ENCODE data around the gene DNAJA3.

DNAJA3 gene

DNA sequence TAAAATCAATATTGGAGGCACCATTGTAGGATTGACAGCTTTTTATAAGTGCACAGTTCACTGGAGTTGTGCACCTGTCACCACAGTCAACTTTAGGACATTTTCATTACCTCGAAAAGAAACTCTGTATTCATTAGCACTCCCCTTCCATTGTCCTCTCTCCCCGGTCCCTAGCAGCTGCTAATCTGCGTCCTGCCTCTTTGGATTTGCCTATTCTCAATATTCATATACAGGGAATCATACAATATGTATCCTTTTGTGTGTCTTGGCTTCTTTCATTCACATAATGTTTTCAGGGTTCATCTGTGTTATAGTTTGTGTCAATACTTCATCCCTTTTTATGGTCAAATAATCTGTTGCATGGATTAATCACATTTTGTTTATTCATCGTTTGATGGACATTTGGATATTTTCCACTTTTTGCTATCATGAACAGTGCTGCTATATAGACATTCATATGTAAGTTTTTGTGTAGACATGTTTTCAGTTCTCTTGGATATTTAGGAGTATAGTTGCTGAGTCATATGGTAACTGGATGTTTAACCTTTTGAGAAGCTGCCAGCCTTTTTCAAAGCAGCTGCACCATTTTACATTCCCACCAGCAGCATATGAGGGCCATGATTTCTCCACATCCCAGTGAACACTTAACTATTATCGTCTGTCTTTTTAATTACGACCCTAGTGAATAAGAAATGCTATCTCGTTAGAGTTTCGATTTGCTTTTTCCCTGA lies 9.8 kb downstream of the DNAJA3 start:
- DNase-seq = no peak

DNA sequence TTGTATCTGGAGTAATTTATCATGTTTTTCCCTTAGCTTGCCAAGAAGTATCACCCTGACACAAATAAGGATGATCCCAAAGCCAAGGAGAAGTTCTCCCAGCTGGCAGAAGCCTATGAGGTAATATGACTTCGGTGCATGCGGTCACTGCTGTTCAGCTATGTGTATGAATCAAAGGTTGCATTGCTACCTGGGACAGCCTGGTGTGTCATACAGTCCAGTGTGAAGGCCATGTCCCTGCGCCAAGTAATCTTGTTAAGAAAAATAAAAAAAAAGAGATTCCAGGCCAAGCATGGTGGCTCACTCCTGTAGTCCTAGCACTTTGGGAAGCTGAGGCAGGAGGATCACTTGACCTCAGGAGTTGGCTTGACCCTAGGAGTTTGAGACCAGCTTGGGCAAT lies 11.7 kb downstream of the DNAJA3 start:
- DNase-seq = no peak

DNA sequence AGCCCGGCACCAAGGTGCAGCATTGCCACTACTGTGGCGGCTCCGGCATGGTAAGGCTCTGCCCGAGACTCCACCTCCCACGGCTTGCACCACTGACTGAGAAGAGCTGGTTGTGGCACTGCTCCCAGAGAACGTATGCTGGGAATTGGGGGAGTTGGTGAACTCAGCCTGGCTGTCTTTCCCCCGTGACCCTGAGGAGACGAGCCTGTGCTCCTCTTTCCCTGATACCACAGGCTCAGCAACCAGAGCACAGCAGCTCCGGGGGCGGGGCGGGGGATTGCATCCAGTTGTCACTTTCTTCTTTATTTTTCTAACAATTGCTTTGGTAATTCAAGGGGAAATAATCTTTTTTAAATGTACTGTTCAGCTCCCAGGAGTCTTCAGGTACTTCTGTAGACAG lies 16.7 kb downstream of the DNAJA3 start:
- DNase-seq = no peak

DNA sequence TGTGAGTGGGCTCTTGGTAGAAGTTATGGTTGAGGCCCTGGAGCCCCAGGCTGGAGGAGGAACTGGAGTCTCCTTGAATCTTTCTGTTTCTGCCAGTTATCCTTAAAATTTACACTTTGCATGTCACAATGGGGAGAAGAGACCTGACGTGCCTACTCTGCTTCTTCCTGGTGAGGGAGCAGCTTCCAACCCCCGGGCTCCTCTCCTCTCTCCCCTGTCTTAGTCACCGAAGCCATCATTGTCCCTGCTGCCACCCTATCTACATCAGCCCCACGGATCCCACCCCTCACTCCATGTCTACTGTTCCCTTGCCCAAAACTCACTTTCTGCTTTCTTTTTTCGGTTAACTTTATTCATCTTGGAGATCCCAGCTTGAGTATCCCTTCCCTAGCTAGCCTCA lies 17.6 kb downstream of the DNAJA3 start:
- no peak for DNase-seq

DNA sequence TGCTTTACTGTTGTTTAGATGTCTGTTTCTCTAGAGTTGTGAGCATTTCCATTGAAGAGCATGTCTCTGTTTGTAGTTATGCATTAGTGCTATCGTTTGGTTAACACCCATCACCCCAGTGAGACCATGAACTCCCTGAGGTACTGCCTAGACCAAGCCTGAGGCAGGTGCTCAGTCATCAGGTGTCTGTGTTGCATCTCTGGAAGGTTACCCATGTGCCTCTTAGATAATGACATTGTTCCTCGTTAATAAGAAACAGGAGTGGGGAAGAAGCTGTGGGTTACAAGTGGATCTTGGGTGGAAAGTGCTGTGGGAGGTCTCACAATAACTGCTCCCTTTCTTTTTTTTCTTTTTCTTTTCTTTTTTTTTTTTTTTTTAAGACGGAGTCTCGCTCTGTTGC lies 18.3 kb downstream of the DNAJA3 start:
- no peak for DNase-seq

DNA sequence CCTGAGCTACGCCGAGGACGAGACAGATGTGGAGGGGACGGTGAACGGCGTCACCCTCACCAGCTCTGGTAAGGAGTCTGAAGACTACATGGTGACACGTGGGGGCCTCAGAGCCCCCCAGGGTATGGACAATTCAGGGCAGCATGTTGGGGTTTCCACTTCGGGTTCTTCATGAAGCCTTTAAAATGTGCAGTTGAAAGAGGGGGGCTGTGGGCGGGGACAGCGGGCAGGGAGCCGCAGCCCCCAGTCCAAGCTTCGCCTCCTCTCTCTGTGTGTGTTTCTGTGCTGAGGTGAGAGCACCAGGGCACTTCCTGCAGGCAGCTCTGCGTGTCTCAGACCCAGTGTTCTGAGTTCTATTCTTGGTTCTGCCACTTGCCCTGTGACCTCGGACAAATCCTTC lies 24.8 kb downstream of the DNAJA3 start:
- no peak for DNase-seq

DNA sequence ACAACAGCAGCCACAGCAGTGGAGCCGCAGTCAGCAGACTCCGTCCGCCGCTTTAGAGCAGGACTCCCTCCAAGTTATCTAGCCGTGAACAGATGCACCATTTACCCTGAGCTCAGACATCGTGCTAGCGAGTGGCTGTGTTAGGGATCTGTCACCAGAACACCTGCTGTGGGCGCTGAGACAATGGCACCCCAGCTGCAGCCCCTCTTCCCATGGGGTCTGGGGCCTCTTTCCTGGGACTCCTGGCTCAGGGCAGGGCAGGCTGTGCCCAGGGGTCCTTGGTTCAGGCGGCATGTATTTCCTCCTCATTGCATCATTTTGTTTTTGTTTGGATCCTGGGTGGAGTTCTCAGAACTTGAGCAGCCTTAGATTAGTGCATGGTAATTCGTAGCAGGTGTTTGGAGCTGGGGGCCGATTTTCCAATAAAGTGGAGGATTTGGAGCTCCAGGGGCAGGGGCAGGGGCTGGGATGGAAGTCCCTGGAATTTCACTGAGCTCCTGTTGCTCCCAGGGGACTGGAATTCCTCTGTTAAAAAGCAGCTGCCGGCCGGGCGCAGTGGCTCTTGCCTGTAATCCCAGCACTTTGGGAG lies 25.4 kb downstream of the DNAJA3 start:
- DNase-seq = no peak

DNA sequence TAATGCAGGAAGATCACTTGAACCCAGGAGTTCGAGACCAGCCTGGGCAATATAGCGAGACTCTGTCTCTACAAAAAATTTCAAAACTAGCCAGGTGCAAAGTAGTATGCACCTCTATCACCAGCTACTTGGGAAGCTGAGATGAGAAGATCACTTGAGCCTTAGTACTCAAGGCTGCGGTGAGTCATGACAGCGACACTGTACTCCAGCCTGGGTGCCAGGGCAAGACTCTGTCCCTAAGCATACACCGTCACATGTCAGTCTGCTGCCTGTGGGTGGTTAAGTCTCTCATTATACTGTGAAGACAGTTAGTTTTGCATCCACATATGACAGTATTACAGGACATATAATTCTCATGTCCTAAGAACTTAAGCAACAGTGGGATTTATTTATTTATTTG lies 27.0 kb downstream of the DNAJA3 start:
- DNase-seq = no peak

DNA sequence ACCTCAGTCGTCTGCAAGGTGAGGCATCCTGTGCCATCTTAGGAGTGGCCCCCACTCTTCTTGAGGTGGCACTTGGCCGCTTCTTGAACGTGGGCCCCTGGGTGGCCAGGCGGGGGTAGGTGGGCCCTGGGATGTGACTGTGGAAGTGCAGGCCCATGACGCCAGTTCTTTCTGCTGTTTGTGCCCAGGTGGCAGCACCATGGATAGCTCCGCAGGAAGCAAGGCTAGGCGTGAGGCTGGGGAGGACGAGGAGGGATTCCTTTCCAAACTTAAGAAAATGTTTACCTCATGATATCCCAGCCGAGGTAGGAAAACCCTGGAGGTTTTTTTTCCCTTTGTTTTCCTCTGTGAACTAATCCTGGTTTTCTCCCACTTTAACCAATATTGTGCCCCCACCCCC lies 29.0 kb downstream of the DNAJA3 start:
- DNase-seq = no peak

DNA sequence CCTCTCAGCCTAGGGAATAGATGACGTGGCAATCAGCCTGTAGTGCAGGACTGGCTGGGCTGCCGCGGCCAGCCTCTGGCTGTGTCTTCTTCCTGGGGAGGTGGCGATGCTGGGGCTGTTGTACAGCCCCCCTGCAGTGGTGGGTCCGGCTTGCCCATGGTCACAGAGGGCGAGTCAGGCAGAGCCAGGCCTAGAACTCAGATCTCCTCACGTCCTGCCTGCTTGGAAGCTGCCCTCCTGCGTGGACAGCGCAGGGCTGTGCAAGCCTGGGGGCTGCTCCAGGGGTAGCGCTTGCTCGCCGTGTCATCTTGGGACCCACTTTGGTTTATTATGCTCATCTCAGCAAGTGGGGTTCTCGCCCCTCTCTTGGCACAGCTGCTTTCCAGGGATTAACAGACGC lies 29.4 kb downstream of the DNAJA3 start:
- DNase-seq = no peak

DNA sequence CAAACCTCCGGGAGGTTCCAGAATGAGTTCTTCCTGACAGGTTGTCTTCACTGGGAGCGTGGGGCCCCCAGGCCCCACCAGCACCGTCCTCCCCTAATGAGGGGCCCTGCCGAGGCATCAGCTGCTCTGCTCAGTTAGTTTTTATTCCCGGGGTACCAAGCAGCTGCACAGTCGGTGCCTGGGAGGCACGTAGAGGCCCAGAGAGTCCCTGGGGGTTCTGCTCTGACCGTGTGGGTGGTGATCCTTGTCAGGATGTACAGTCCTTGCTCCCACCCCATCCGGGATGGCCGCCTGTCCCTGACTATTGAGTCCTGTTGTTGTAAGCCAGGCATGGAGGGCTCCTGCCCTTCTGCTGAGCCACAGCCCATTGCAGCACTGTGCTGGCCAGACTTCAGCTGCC lies 30.3 kb downstream of the DNAJA3 start:
- no peak for DNase-seq

DNA sequence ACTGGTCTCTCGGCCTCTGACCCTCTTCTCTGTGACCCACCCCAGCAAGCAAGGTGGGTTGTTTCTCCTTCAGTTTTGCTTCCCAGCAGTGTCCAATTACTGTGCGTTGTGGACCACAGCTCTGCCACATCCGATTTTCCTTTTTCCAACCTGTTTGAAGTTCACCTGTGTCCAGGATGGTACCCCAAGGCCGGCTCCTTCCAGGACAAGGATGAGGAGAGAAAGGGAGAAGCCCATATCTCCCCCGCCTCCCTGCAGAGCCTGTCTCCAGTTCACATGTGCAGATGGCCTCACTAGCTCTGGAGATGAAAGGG lies 35.2 kb downstream of the DNAJA3 start:
- DNase-seq = no peak

DNA sequence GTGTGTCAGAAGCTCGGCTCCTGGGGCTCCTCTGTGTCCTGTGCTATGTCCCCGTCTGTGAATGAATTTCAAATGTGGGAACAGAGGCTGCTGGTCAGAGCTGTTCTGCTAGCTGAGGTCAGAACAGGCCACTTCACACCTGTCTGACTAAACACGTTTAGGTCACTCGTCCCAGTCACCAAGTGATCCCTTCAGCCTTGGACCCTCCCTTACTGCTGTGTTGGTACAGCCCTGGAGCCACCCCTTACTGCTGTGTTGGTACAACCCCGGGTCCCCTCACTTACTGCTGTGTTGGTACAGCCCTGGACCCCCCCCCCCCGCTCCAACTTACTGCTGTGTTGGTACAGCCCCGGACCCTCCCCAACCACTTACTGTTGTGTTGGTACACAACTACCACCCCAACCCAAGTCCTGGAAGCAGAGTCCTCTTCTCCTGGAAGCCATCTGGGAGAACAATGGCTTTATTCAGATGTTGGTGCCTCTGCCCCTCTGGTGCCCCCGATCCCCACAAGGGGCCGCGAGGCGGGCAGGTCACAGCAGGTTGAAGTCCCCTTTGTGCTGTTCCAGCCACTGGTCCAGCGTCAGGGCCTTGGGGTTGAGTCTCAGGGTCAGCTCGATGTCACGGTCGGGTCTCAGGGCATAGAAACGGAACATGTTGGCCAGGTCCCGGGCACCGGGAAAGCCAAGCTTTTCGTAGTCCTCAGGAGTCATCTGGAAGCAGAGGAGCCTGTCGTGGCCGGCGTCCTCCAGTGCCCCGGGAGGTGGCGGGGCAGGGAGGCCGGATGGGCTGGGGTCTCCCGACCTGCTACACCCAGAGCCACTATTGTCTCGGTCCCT lies 35.8 kb downstream of the DNAJA3 start:
- DNase-seq = no peak

DNA sequence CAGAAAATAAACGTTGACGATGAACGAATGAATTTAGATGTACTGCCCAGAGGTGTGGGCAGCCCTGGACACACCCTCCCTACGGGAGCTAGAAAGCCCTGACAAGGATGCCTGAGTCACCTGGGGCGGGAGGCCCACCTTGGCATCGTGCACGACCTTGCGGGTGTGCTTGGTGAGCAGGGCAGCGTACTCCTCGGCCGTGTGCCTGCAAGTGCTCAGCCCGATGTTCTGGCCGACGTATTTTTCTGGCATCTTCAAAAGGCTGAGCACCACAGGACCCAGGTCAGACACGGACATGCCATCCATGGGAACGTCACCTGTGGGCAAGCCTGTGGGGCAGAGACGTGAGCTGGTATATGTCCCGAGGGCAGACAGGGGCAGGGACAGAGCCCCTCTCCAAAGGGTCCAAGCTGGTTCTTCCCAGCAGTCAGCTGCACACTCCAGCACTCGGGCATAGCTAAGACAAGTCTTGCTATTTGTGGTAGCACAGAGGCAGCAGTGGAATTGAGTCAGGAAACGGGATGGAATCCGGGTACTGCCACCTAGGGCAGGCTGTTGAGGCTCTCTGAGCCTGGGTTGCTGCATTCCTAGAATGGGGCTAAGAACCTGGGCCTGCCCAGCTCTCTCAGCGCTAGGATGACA lies 38.0 kb downstream of the DNAJA3 start:
- no peak for DNase-seq

DNA sequence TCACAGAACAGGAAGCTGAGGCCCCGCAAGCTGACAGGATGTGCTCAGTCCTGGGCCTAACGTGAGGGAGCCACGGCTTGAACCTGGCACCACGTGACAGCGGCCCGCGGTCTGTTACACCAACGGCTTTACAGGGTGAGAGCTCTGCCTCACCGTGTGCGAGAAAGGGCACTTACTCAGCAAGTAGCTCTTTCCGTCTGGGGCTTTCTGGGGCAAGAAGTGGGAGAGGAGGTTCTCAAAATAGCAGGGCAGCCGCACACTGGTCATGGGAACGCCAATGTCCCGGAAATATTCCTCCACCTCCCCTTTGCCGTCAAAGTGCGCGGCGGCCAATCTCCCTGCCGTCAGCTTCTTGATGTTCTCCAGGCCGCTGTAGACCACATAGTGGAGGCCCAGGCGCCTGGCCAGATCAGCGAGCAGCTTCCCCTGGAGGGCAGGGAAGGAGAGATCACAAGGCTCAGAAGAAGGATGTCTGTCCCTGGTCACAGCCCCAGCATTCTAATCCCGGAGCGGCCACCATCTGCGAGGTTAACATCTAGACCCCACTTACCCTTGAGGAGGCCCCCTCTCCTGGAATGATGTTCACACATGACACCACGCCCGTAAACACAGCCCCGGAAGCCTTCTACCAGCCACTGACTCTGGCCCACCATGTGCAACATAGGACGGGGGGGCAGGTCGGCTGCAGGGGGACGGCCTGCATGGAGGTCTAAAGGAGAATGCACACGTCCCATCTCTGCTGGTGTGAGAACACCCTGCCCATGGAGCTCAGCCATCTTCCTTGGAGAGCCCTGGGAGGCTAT lies 40.5 kb downstream of the DNAJA3 start:
- DNase-seq = no peak

DNA sequence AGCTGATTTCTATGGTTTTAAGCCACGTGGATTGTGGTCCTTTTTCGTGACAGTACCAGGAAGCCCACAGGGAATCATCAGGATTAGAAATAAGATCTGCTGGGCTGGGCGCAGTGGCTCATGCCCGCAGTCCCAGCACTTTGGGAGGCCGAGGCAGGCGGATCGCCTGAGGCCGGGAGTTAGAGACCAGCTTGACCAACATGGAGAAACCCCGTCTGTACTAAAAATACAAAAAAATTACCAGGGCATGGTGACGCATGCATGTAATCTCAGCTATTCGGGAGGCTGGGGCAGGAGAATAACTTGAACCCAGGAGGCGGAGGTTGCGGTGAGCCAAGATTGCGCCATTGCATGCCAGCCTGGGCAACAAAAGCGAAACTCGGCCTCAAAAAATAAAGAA lies 42.2 kb downstream of the DNAJA3 start:
- no peak for DNase-seq

DNA sequence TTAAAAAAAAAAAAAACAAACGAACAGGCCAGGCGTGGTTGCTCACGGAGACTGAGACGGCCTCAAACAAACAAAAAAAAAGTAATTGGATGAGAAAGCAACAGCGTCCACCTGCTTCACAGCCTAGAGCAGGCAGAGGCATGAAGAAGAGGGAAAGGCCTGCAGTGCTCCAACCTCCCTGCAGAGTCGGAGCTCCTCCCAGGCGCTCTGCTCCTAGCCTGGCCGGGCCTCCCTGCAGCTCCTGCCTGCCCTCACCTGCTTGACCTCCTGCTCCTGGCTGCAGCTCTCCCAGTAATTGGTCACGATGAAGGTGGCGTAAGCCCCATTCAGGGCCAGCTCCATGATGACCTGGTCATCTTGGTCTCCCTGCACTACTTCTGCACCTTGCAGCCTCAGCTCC lies 43.3 kb downstream of the DNAJA3 start:
- DNase-seq = no peak

DNA sequence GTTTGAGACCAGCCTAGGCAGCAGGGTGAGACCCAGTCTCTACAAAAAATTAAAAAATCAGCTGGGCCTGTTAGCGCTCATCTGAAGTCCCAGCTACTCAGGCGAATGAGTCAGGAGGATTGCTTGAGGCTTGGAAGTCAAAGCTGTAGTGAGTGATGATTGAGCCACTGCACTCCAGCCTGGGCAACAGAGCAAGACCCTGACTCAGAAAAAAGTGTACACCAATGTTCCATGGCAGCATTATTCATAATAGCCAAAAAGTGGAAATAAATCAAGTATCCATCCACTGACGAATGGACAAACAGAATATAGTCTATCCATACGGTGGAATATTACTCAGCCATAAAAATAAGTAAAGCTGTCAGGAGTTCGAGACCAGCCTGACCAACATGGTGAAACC lies 46.2 kb downstream of the DNAJA3 start:
- no peak for DNase-seq

DNA sequence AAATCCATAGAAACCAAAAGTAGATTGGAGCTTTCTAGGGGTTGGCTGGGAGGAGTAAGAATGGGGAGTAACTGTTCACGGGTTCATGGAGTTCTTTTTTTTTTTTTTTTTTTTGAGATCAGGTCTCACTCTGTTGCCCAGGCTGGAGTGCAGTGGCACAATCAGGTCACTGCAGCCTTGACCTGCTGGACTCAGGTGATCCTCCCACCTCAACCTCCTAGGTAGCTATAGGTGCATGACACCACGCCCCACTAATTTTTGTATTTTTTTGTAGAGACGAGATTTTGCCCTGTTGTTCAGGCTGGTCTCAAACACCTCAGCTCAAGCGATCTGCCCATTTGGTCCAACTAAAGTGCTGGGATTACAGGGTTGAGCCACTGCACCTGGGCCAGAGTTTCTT lies 47.2 kb downstream of the DNAJA3 start:
- no peak for DNase-seq

DNA sequence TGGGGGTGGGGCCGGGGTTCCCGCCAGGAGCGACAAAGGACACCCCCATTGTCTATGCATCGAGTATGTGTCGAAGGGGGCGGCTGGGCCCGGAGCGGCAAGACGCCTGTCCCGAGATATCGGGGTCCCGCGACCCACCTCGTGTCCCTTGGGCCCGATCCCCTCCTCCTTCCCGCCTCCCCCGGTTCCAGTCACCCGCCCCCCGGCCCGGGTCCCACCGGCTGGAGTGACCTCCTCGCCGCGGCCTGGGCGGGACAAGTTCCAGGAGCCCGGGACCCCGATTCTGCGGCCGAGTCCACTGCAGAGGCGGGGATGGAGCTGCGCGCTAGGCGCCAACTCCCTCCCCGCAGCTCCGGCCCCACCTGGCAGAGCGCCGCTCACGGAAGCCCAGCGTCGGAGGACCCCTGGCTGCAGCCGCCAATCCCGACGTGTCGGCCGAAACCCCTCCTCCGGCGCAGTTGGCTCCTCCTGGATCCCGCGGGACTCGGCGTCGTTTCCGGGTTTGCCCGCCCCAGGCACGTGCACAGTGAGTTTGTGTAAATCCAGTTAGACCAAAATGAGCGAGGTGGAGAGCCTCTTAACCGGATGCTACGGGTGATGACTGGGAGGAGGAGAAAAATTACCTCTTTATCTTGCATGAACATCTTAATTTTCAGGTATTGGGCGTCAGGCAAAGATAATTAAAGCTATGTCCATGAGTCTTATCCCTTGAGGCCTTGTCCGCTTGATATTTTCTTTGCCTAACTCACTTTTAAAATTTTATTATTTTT lies 48.7 kb downstream of the DNAJA3 start, which contains the start of gene NMRAL1:
TSS of gene NMRAL1 (minus strand) at position 434 of the 770 bp plus-strand sequence. CDS start 493 bp downstream, outside the sequence.
- DNase-seq = peak; percentile 95

DNA sequence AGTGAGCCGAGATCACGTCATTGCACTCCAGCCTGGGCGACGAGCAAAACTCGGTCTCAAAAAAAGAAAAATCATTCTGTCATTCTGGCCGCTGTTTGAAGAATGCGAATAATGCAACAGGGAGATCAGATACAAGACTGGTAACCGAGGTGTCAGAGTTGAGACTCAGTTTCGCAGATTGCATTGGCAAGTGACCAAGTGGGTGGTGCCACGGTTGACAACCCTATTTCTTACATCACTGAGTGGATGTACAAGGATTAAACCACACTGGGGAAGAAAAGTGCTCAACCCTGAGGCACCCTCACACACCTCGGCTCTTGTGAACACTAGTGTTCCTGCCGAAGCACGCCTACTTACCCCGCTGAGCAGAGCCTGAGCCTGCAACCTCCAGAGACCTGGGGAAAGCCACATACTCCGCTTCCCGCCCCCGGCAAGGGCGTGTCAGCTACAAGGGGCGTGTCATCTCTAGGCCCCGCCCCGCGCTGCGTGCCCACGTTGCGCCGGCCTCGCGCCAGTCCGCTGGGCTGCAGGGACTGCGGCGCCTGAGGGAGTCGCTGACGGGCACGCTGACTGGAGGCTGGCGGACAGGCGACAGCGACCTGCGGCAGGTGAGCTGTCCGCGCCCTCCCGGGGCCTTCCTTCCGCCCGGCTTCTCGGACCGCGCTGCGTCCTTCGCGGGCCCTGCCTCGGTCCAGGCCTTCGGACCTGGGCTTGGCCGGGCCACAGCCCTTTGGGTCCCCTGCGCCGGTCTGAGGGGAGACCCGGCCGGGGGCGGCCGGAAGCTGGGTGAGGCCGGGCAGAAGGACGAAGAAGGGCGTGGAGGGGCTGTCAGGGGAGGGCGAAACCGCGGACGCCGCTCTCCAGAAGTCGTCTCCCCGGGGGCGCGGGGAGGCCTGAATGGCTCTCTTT lies 50.5 kb downstream of the DNAJA3 start, which contains the start of gene HMOX2:
TSS of gene HMOX2 (plus strand) at position 519 of the 909 bp plus-strand sequence. CDS start 29,127 bp downstream, outside the sequence.
- peak; percentile 88 for DNase-seq

All from NCI-H2029 (cell line).